GM19023 (cell line): ENCODE results near the gene IFT88.
"Not testable (repeated sequence)": the region's sequence is repeated elsewhere in the genome, so short reads cannot be mapped to it uniquely, and the experiment has no call there.

Experiments
- ATAC-seq: cut with Tn5 transposase; IDR thresholded peaks from one replicate; pipeline ENCODE4 v1.9.1; 2021; ENCODE audit warnings: mild to moderate bottlenecking, moderate library complexity; ENCODE audit not compliant: unreplicated experiment

Gene IFT88

DNA sequence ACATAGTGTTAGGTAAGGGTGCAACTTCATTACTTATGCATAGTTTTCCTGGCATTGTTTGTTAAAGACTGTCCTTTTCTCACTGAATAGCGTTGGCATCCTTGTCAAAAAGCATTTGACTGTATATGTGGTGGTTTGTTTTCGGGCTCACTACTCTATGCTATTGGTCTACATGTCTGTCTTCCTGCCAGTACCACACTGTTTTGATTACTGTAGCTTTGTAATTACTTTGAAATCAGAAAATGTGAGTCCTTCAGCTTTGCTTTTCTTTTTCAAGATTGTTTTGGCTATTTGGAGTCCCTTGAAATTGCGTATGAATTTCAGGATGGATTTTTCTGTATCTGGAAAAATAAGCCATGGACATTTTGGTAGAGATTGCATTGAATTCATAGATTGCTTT, 56.0 kb downstream of the IFT88 start:
- no peak for ATAC-seq

DNA sequence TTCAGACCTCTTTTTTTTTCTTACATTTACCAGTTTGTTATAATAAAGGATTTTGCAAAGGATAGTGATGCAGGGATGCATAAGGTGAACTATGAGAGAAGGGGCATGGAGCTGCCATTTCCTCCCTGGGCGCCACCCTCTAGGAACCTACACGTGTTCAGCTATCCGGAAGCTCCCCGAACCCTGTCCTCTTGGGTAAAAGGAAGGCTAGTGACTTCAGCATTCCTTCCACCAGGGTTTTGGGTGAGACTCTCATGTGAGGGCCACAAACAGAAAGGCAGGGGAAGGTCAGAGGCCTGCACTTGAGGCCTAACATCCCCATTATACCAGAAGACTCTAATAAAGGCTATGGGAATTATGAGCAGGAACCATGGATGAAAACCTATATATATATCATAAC, 57.3 kb downstream of the IFT88 start:
- no peak for ATAC-seq

DNA sequence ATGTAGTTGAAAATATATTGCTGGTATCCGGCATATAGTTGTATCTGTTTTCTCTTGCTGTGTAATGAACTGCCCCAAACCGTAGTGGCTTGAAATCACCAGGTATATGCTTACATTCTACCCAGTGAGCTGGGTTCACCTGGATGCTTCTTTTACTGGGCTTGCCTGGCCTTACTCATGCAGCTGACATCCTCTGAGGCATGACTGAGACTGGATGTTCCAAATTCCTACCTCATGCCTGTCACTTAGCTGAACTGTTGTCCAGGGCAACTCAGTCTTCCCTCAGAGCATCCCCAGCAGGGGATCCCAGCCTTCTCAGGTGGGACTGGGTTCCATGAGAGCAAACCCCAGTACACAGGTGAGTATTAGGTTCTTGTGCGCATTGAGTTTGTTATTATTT, 66.8 kb downstream of the IFT88 start:
- no peak for ATAC-seq

DNA sequence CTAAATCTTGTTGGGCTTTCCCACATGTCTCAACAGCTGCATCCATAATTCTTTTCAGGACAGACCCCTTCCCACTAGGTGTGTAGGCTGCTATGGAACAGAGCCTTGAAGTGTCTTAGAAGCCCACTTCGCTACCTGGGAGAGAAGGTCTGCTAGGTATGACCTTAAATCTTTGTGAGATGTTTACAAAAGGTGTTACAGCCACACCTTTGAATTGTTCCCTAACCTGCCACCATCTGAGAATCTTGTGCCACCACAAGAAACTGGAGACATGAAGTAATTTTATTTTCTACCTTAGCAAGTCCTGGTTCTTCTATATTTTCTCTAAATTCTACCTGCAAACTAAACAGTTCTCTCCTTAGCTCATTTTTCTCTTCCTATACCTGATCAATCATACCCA, 69.1 kb downstream of the IFT88 start:
- ATAC-seq, result no peak

DNA sequence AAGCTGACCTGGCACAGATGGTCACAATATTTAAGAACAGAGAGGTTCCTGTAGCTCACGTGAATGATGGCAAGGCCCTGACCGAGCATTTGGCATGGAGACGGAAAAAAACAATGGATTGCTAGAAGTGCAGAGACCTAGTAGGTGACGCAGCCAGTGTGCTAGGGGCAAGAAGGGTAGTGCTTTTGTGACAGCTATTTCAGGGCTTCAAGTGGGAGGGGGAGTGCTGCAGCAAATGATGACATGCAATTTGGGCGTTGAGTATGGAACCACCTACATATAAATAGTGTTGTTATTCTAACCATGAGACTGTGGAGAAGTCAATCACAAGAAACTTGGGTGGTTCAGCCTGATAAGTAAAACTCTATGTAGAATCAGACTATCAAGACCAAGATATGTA, 70.9 kb downstream of the IFT88 start:
- ATAC-seq, result no peak

DNA sequence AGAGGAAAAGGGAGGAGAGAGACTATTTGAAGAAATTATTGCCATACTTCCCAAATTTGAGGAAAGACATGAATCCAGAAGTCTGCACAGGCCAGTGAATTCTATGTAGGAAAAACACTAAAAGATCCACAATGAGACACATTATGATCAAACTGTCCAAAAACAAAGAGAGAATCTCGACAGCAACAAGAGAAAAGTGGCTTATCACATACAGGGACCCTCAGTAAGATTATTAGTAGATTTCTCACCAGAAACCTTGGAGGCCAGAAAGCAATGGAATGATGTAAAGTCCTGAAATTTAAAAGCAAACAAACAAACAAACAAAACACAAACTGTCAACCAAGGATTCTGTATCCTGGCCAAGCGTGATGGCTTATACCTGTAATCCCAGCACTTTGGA, 80.8 kb downstream of the IFT88 start:
- ATAC-seq, result no peak

DNA sequence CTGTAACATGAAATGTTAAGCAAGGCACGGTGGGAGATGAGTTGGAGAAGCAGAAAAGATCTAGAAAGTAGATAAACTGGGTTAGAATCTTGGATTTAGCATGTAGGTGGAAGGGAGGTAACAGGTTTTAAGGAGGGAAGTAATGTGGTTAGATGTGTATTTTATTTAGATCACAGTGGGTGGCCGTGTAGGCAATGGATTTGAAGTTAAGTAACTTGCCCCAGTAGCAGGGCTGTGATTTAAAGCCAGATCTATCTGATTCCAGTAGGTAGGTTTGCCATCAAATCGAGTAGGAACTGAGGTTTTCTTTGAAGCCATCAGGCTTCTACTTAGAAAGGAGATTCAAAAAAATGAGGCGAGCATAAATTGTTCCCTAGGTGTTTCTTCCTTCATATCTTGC, 86.0 kb downstream of the IFT88 start:
- ATAC-seq, result no peak

DNA sequence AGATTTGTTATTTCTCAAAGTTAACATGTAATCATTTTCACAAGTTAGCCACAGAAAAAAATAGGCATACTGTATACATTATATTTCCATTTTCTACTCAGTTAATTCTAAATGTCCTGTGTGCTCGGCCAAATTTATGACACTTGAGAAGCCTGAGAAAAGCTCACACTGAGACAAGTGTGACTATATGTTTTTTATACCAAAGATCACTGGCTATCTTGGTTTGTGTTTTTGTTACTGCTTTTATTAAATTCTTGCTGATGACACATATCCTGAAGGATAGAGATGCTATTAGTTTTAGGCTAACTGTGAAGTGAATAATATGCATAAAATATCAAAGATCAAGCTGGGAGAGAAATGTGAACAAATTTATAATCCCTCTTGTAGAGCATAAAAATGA, 87.2 kb downstream of the IFT88 start:
- ATAC-seq, result no peak

DNA sequence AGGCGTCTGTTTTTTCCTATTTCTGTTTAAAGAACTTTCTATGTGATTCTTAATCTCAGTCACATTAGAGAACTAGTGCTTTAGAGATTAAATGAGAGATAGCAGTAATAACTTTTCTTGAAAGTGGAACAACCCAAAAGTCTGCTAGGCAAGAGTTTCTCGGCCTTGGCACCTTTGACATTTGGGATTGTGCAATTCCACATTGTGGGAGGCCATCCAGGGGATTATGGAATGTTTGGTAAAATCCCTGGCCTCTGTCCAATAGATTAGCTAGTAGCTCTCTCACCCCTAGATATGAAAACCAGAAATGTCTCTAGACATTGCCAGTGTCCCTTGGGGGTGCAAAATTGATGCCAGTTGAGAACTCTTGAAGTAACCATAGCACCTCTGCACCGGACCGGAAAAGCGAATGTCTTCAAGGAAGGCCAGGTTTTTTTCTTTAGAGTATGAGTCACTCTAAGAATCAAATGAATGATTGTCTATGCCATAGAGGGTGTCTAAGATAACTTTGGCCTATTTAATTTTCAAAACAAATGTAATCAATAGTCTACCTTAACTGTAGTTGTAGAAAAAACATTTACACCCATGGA, 91.6 kb downstream of the IFT88 start:
- no peak for ATAC-seq

DNA sequence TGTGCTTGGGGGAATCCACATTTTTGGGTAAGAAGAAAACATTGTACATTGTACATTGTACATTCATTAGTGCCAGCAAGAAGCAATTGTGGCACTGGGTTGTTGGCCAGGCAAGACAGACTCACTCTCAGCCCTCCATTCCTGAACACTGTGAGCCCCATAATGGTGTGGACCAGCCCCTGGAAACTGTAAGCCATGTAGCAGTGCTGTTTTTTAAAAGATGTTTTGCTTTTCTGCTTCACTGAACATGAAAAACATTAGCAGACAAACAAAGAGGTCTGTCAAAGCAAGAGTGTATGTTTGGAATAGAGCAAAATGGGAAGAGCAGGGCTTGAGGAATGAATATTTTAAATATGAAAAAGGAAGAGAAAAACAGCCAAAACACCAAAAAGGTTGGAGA, 97.4 kb downstream of the IFT88 start:
- no peak for ATAC-seq

DNA sequence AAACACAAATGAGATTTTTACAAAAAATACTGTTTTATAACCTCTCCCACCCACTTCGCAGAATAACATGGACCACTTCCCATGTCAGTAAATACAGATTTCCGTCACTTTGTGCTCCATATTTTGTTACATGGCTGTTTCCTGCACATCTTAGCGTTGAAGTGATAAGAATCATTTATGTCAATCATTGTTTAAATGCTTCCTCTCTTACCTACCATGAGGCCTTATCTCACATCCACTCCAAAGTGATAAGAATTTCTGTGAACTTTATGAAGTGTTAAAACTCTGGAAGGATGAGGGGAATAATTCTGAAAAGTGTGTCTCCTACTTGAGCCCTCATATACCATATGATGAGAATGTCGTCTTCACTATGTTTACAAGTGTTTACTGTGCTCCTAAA, 100.0 kb downstream of the IFT88 start:
- ATAC-seq, result no peak

DNA sequence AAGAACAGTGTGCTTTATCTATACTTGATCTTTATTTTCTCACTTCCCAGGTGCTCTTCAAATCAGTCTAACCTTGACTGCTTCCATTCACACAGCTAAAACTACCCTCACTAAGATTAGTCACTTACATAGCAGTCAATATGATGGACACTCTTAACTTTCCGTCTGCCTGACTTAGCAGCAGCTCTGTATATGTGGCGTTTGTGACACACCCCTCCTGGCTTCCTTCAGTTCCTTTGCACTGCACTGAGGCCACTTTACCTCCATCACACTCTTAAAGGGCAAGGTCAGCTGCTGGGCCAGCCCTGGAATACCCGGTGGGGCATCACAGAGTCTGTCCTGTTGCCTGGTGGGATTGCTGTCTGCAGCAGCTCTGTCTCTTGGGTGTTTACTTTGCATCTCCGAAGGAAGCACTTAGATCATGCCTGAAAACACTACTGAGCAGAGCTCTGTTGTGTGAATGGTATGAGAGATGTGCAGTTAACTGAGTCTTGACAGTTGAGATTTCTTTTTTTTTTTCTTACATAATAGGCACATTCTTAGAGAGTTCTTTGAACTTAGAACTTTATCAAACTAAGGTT, 101.0 kb downstream of the IFT88 start:
- no peak for ATAC-seq

DNA sequence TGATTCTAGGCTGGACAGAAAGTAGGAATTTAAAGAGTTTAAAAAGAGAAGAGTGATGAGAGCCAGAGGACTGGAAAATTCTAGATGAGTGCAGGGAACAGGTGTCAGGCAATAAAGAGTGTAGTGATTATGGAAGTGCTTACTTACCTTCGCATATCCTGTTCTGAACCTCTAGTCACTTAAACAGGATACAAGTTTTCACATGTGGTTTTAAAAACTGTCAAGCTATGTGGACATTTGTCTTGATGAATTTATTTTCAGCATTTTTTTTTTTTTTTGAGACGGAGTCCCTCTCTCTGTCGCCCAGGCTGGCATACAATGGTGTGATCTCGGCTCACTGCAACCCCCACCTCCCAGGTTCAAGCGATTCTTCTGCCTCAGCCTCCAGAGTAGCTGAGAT, 102.2 kb downstream of the IFT88 start:
- ATAC-seq, result no peak

DNA sequence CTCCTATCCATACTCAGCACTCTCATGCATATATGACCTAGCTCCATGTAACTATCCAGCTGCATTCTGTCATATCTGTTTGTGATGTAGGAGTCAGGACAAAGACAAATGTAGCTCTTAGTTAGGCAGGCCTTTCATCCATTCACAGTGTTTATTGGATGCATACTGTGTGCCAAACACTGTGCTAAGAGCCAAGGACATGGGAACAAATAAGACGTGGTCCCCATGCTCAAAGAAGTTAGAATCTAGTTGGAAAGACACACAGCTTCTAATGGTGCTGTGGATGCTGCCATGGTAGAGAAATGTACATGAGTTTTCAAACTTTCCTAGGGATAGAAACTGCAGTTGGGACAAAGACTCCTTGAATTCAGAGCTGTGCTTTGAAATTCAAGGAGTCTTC, 104.8 kb downstream of the IFT88 start:
- no peak for ATAC-seq

DNA sequence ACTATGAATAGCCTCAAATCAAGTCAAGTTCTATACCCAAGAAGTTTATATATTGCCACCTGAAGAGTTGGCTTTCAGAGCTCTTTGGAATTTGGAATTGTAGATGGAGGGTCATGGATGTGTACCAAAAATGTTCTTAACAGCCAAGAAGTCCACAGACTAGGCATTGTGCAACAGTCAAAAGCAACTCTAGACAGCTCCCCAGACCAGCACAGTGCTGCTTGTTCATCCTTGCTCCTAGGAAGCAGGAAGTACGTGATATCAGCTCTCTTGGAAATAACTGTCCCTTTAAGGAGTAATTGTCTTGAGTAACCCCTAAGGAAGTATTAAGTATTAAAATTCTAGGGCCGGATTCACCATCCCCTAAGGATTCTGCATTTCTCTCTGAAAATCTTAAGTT, 105.8 kb downstream of the IFT88 start:
- ATAC-seq, result no peak

DNA sequence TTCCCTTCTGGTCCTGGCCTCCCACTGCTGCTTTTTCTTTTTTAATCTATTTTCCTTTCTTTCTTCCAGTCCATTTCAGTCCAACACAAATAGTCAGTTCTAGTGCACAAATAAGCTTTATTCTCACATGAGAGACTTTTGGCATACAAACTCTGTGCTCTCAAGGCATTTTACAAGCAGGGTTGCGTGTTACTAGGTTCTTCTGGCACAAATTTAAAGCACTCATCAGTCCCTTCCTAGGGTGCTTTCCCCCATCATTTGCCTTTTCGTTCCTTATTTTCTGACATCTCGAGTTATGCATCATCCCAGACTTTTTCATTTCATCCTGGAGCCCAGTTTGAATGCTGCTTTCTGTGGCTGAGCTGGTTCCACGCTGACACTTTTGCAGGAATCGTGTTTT, 106.8 kb downstream of the IFT88 start:
- ATAC-seq, result no peak

DNA sequence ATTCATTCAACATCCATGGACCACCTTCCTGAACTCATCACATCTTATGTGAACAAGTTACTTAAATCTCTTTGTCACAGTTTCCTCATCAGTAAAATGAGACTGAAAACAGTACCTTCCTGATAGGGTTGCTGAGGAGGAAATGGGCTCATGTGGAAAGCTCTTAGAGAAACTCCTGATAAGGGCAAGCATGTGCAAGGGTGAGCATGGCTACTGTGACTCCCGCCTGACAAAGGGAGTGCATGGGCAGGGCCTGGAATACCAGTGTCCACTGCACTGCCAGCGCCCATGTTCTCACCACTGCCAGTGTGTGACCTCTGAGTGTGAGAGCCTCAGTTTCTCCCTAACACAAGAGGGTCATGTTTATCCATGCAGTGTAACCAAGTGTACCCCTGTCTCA, 109.3 kb downstream of the IFT88 start:
- ATAC-seq, result no peak

DNA sequence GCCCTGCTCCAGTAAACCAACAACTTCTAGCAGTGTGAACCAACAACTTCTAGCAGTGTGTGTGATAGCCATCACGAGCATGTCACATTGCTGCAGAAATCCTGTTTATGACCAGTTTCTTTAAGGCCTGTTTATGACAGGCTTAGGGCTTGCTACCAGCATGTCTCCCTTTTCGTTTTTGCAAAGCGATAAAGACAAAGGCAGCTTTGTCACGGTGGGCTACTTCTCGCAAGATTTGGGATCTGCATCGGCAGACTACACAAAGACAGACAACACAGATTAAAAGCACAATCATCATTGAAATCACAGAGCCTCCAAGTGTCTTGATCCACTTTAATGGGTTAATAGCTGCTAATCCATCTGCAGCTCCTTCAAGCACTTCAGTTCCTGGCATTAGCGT, 111.6 kb downstream of the IFT88 start:
- not testable (repeated sequence) for ATAC-seq

DNA sequence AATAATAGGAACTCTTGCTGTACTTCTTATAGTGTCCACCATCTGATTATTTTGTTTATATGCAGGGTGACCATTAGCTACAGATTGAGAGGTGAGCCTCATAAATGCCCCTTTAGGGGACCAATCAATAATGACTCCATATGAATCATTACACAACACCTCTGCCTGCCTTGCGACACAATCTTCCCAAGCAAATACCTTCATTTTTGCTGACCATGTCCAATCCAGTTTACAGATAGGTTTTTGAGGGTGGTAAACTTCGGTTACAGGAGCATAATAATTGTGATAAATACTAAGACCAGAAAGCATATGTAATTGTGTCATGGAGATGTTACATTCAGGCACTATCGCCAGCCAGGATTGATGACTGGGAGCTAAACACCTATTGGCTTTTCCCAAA, 112.9 kb downstream of the IFT88 start:
- no peak for ATAC-seq

DNA sequence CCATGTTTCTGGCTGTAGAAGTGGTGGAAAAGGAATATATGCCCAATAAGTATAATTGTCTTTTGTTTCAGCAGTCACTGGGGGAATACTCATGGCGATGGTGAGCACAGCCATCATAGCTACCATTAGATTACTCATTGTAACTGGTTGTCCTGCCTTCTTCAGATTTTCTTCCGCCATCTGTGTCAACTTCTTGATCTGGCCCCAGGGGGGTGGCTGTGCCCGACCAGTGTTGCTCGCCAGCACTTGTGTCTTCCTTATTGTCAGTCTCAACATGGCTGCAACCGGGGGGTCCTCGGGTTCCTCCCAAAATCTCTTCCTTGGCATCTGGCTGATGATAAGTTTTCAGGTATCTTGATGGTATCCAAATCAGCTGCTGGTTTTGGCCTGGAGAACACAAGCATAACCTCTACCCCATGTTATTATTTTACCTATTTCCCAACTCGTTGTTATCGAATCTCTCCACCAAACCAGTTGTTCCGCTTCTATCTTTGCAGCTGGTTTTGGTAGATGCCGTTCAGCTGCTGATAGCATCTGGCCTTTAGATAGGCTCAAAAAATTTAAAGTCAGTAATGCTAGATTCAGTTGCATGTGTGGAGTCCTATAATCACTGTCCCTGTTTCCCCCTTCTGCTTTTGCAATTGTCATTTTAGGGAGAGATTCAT, 113.6 kb downstream of the IFT88 start:
- ATAC-seq, result no peak

DNA sequence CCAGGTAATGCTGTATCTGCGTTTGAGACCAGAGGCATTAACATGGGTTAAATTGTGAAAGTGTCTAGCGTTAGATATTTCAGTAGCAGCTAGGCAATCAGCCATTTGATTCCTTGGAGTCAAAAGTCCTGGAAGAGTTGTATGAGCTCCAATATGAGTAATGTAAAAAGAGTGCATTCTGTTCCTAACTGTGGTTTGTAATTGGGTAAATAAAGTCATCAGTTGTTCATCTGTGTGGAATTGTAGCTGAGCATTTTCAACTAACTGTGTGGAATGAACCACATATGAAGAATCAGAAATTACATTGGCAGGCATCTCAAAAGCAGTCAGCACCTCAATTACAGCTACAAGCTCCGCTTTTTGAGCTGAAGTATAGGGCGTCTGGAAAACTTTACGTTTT, 114.5 kb downstream of the IFT88 start:
- not testable (repeated sequence) for ATAC-seq

DNA sequence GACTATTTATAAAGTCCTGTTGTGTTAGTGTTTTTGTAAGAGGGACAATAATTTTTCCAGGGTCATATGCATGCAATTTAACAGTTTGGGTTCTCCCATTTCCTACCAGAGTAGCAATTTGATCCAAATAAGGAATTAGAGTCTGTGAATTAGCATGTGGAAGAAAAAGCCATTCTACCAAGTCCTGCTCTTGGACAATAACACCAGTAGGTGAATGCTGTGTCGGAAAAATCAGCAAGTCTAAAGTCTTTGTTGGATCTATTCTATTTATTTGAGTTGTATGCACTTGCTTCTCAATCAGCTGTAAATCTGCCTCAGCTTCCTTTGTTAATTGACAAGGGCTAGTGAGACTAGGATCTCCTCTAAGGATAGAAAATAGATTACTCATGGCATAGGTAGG, 115.1 kb downstream of the IFT88 start:
- no peak for ATAC-seq

DNA sequence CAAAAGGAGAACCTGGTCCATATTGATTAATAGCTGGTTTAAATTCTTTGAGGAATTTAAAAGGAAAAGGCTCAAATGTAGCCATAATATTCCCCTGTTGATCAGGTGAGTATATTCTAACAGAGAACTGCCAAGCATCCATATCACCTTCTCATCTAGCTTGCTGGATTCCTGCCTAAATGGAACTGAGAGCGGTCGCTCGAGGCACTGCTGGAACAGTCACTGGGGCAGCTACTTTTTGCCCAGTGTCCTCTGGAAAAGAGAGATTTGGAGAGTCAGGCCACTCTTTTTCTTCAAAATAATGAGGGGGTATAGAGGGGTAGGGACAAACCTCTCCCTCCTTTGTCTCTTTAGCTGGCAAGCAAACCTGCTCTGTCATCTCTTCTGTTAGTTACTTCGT, 117.1 kb downstream of the IFT88 start:
- ATAC-seq, result no peak
